NCI-H1930 (cell line): ENCODE results near the gene FAM78B.

Experiments
- DNase-seq, 2 experiments: peaks; one replicate each; lab custom pipeline; 2025; lab: John Stamatoyannopoulos, UW

Gene FAM78B

DNA sequence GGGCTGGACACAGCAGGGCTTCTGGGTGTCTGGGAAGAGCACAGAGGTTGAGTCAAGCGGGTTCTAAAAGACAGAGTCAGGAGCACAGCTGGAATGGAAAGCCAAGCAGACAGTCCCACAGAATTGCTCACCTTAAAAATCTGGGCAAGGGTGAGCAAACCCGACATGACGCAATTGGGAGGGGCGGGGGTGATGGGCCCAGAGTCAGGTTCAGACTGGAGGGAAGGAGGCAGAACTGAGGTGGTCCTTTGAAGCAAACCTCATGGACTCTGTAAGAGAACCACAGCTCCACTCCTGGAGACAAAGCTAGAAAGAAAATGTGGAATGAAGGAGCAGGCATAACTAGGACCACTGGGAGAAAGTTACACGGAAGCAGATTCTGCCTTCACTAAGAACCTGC, 49.0 kb downstream of the FAM78B start:
- DNase-seq: no peak

DNA sequence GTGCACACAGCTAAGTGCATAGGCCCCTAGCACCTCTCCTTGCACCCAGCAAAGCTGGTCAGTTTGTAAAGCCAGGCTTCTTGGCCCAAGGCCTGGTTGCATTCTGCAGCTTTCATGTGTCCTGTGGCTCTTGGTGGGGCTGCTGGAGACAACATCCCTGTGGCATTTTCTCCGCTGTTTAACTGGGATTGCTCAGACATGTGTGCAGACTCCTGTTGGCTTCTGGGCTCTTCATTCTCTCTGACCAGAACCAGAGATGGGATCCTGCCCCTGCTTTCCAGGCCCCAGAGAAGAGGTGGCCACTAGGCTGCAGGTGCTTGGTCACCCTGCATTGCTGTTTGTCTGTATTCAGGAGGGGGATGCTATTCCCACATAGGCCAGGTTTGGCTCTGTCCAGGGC, 50.8 kb downstream of the FAM78B start:
- no peak for DNase-seq

DNA sequence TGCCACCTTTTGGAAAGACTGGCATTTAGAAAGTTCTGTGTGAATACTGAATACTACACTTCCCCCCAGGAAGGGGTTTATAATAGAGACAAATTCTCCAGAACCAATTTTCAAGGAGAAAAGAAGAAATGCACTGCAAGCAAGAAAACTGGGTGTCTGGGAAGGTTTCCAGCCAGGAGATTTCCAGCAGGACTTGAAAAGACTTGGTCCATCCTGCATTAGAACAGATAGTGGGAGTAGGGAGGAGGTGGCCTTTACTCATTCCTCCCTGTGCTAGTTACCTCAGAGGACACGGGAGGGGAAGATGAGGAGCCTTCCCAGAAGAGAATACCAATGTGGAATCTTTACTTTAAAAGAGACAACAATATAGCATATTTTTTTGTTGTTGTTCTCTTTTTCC, 52.4 kb downstream of the FAM78B start:
- DNase-seq: no peak

DNA sequence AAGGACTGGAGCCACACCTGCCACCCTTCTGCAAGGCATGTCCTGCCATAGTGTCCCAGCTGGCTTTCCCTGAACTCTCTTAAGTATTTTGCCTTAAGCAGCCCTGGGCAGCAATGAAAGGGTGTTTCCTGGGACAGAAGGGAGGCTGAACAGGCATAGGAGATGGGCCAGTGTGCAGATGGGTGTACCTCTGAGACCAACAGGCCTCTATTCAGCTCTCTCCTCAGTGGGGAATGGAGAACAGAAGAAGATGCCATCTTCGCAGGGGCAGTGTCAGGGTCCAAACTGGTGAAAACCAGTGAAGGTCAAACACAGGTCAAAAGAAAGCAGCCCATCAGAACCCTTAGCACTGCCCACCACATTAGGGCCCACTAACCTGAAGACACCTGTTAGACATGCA, 53.2 kb downstream of the FAM78B start:
- DNase-seq: no peak

GRCh38 chr1:166113031-166113430, 53.8 kb downstream of the FAM78B start:
- no peak for DNase-seq

- DNase-seq: no peak
Observed at GRCh38 chr1:166112425-166112824, 54.4 kb downstream of the FAM78B start.

DNA sequence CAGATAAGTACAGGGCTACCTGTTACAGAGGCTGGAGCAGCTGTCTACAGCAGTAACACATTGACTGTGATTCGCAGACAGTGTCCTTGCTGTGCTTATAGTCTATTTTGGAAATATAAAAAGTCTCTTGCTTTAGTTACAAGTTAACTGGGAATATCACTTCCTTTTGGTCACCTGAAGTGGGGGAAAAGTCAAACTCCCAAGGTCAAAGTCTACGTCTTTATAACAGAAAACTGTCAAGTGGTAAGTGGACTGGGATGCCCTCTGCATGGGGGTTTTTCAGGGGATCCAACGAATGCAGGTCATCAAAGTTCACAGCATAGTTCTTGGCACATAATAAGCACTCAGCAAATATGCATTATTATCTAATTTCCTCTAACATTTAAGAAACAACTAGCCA, 55.4 kb downstream of the FAM78B start:
- no peak for DNase-seq

DNA sequence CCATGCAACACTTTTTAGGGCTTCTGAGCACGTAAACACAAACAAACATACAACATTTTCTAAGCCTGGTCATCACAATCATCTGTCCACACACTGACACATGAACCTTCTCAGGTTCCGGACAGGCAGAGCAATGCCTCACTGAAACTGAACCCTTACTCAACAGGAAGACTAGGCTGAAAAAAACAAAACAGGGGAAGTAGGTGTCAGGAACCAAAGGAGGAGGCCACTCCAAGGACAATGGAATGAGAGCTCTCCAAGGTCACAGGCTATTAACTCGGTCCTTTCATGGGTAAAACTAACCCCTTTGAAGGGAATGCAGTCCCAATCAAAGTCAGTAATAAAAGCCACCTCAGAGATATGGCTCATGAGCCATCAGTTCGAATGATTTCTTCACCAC, 76.6 kb downstream of the FAM78B start:
- DNase-seq: no peak

- DNase-seq: no peak
Observed at GRCh38 chr1:166089804-166090203, 77.0 kb downstream of the FAM78B start.

DNA sequence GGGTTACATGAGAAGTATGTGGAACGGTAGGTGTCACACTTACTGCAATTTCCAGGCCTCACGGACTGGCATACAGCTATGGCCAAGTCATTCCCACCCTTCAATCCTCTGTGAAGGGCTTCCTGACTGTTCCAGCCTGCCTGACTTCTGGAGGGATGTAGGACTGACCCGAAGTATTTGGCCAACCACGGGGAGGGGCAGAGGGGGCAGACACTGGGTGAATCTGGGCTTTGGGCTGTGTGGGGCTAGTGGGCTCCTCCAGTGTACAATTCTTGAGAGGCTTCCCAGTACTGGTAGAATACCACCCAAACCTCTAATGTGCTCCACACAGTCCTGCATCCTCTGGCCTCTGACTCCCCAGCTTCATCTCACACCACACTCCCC, 78.2 kb downstream of the FAM78B start:
- DNase-seq: no peak

- no peak for DNase-seq
Observed at GRCh38 chr1:166087734-166088571, 78.8 kb downstream of the FAM78B start.

GRCh38 chr1:166086113-166086883, 80.5 kb downstream of the FAM78B start:
- no peak for DNase-seq

DNA sequence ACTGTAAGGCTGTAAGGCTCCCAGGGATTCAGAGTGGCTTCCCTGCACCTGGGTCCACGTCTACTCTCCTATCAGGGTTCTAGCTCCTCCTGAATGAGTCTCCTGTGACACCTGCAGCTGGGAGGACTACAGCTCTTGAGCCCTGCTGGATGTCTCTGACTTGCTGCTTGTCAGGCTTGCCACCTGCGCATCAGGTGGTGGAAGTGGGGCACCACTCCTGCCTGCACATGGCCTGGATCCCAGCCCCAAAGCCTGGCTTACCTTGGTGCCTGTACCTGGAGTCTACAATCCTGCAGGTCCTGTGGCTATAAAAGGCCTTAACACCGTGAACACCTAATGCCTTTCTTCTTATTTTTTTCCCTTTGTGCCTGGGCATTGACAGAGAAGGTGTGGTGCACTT, 82.2 kb downstream of the FAM78B start:
- no peak for DNase-seq

- DNase-seq: no peak
Observed at GRCh38 chr1:166083887-166084286, 82.9 kb downstream of the FAM78B start.

DNA sequence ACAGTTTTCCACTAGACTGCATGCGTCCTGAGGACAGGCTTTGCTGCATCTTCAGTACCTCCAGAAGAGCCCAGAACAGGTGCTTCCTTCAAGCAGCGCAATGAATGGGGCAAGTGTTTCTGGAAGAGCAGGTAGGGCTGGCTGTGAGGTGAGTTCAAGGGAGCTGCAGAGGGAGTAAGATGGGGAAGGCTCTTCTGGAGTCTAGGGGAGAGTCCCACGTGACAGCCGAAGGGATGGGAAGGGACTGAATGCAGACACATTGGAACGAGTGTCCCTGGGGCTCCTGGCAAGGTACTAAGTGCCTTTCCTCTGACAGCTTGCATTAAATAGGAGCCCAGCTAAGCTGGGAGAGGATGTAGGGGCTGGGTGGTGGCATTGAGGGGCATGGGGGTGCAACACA, 84.2 kb downstream of the FAM78B start:
- DNase-seq: no peak

DNA sequence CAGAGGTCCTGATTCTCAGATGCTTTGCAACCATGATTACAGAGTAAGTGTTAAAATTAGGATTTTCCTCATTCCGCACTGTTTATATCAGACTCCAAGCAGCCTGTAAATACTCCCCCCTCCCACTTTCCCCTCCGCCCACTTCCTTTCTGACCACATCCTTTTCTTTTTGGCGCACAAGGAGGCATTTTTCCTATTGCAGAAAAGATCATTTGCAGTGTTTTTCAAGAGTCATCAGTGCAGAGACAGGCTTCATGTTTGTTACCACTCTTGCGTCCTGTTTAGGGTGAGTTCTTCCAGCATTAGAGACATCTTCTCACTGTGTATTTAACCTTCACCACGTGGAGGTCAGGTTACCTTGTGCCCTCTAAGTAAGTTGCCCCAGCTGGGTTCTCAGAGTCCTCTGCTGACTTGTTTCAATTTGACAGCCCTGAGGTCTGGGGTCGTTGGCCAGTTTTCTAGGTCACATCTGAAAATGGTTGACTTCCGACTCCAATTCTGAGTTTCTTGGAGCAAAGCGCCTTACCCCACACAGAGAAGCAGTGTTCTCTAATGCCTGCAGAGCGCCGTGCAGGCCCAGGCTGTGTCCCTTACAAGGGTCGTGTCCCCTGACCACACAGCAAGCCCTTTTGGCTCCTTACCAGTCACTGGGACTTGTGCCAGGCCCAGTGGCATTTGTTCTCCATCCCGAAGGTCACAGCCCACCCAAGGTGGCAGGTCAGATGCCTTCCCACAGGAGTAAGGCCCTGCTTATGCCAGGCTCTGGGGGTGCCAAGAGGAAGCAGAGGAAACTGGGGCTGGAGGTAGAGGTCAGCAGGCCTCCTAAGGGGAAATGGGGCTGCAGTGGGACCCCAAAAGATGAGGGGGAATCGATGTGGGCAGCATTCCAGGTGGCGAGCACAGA, 85.6 kb downstream of the FAM78B start:
- no peak for DNase-seq

DNA sequence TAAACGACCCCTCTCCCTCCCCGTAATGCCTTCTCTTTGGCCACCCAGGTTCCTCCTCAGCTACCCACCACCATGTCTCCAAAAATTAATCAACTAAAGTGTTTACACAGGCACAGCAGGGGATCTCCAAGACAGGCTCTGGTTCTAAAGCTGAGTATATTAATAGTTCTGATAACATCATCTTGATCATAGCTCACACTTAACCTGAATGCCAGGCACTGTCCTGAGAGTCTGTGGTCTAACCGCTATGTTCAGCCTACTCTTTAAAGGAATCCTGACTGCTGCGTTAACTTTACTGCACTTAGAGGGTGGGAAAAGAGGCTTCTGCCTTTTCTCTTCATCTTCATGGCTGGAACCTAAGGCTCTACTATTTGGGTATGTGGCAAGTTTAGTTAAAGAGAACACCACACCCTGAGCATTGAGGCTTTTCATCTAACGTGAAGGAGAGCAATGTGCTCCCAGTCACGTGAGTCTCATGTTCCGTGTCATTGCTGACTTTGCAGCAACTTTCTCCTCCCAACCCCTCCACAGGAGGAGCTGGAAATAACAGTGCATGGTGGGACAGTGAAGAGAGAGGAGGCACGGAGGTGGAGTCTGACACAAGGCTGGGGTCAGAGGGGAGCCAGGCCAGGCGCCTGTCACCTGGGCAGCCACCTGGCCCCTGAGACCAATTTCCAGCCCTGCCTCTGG, 86.4 kb downstream of the FAM78B start:
- DNase-seq: no peak

DNA sequence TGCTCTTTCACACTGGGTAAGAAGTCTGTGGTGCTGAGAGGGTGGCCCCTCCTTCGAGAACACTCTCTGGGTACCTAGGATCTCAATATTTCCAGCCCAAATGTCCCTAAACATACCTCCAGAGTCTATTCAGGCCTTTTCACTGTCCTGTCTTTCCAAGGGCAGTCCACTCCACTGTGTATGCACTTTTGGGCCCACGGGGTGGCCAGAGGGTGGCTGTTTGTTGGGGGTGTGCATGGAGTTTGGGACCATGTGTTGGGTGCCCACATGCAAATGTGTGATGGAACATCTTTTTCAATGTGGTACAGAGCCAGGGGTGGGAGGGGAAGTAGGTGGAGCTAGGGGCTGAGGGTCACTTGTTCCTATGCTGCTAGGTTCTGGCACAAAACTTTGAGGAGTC, 87.5 kb downstream of the FAM78B start:
- DNase-seq: no peak

DNA sequence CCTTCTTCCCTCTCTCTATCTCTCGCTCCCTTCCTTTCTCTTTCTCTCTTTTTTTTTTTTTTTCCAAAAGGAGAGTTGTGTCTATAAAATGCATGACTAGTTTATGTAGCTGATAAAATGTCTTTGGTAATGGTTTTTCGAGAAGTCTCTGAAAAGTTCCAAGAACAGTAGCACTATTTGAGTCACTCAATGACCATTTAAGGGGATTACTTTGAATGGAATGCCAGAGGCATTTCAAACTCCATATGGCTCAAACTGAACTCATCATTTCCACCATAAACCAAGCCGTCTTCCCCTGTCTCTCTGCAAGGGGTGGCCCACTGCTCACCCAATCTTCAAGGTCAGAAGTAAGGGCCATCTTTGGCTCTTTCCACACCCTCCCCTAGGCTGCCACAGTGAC, 93.3 kb downstream of the FAM78B start:
- no peak for DNase-seq

DNA sequence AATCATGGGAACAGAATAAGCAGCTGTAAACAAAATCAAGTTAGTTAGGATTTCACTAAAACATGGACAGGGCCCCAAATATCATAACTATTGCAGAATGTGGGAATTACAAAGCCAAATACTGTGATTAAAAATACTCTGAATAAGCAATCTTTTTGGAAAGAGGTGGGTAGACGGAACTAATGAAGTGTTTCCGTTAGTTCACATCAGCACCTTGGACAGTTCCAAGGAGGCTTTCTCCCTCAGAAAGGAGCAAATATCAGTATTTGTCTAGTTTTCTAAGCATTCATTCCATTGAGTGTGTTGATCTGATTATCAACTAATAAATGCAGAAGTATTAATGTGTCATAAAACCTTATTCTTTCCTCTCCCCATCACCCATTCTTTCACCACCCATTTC, 97.4 kb downstream of the FAM78B start:
- DNase-seq: no peak

DNA sequence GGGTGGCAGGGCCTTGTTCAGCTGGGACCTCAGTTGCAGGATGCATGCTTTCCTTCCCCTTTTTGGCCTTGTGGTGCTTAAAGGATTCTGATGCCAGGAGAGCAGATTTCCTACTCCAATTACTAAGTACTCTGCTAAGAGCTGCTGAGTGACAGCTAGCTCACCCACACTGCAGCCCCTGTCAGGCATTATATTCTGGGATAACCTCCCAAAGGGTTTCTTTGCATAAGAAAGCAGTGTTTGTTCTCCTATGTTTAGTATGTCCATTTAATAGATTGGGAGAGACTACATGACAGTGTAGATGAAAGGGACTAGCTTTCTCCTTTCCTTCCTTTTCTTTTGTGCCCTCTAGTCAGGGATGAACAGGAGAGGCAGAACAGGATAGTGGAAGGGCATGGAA, 100.7 kb downstream of the FAM78B start:
- no peak for DNase-seq

- no peak for DNase-seq
Observed at GRCh38 chr1:166064951-166065350, 101.8 kb downstream of the FAM78B start.
